GM23248 (cell line): Measurements from ENCODE around the gene BEAN1.

Source experiments
- EZH2 ChIP-seq: fragments of 200-600 bp; sonication (generic); IDR thresholded peaks from 2 replicates; pipeline ENCODE4 v1.6.1; 2018; ENCODE audit warnings: antibody characterized with exemption, mild to moderate bottlenecking; ENCODE audit not compliant: insufficient read depth, poor library complexity, severe bottlenecking
- EZH2phosphoT487 ChIP-seq: fragments of 200-600 bp; sonication (generic); IDR thresholded peaks from 2 replicates; pipeline ENCODE4 v1.6.1; 2018; ENCODE audit warnings: antibody characterized with exemption, moderate library complexity, mild to moderate bottlenecking, low read depth; ENCODE audit not compliant: insufficient read depth

DNA sequence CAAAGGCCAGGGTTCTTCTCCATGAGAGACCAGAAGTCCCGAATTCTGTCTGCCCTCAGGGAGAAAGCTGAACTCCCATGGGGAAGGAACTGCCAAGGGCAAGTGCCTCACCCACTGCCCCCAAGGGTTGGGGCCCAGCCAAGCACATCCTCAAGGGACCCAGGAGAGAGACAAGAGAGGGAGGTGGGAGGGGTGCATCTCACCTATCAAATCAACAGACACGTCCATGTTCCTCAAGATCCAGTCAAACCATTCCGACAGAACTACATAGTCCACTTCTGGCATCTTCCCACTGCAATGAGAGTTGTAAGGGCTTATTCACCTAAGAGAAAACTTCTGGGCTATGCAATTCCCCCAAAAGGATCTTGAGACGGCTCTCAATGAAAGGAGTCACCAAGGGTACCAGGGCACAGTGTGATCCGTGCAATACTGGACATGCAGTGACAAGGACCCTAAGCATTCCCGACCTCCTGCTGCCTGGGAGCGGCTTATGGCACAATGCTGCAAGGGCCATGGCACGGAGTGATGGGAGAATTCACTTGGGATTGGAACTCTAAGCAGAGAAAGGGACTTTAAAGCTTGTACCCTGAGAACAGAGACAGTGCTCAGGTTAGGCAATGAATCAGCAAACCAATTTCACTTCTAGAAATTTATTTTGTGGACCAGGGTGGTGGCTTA is 90.6 kb downstream of the BEAN1 start:
- TF ChIP-seq EZH2: no peak
- TF ChIP-seq EZH2phosphoT487: no peak
